GM23338 (cell line): Measurements from ENCODE around the gene RIPK4. TPM values are rescaled to one million over a fixed set of nuclear protein-coding genes. Genes with fewer than 3 reads are reported as not detected.

Source experiments
- ATAC-seq: fragments of 200-7000 bp; cut with Tn5 transposase; 3 replicates; pipeline ENCODE4 v1.9.1; 2020
- DNase-seq: peaks from one replicate; pipeline ENCODE4 v3.0.0-alpha.2; 2015; ENCODE audit warnings: low spot score
- H2AFZ ChIP-seq: fragments of 200-600 bp; sonication (generic); 2 replicates; pipeline ENCODE4 v1.8.0; 2016; ENCODE audit warnings: antibody characterized with exemption, mild to moderate bottlenecking, moderate library complexity
- H3F3A ChIP-seq: fragments of 200-600 bp; sonication (generic); replicated peaks from 2 replicates; pipeline ENCODE4 v1.8.0; 2017; ENCODE audit warnings: antibody characterized with exemption, mixed run types, low read depth
- H3K27ac ChIP-seq: fragments of 200-600 bp; sonication (generic); 2 replicates; pipeline ENCODE4 v1.6.1; 2016; ENCODE audit warnings: low read depth
- H3K27me3 ChIP-seq: fragments of 200-600 bp; sonication (generic); 2 replicates; pipeline ENCODE4 v1.8.0; 2016; ENCODE audit warnings: mild to moderate bottlenecking, mixed run types, moderate library complexity; ENCODE audit not compliant: insufficient read depth
- H3K36me3 ChIP-seq: fragments of 200-600 bp; sonication (generic); 2 replicates; pipeline ENCODE4 v1.8.0; 2016; ENCODE audit warnings: mild to moderate bottlenecking; ENCODE audit not compliant: insufficient read depth
- H3K4me1 ChIP-seq: fragments of 200-600 bp; sonication (generic); 2 replicates; pipeline ENCODE4 v1.8.0; 2016; ENCODE audit warnings: mild to moderate bottlenecking, moderate library complexity; ENCODE audit not compliant: insufficient read depth
- H3K4me2 ChIP-seq: fragments of 200-600 bp; sonication (generic); 2 replicates; pipeline ENCODE4 v1.7.1; 2017; ENCODE audit warnings: mixed run types
- H3K4me3 ChIP-seq: fragments of 200-600 bp; sonication (generic); 2 replicates; pipeline ENCODE4 v1.6.1; 2016; ENCODE audit warnings: mixed run types
- H3K79me2 ChIP-seq: fragments of 200-600 bp; sonication (generic); replicated peaks from 2 replicates; pipeline ENCODE4 v1.8.0; 2017; ENCODE audit warnings: mild to moderate bottlenecking; ENCODE audit not compliant: insufficient read depth
- H3K9me2 ChIP-seq: fragments of 200-600 bp; sonication (generic); 2 replicates; pipeline ENCODE4 v1.8.0; 2017; ENCODE audit not compliant: insufficient read depth
- H4K20me1 ChIP-seq: fragments of 200-600 bp; sonication (generic); replicated peaks from 2 replicates; pipeline ENCODE4 v1.8.0; 2017; ENCODE audit warnings: mild to moderate bottlenecking; ENCODE audit not compliant: insufficient read depth
- H3K27ac Mint-ChIP-seq: 2 replicates; pipeline ENCODE4 v1.8.0; 2020; ENCODE audit warnings: inconsistent platforms, mild to moderate bottlenecking, moderate library complexity, mixed read lengths
- H3K27me3 Mint-ChIP-seq: 3 replicates; pipeline ENCODE4 v1.8.0; 2022; ENCODE audit warnings: low read depth, mild to moderate bottlenecking, moderate library complexity, mixed read lengths, inconsistent platforms; ENCODE audit not compliant: insufficient read depth, poor library complexity
- H3K36me3 Mint-ChIP-seq: 3 replicates; pipeline ENCODE4 v1.8.0; 2021; ENCODE audit warnings: low read depth, mild to moderate bottlenecking, inconsistent platforms, moderate library complexity, mixed read lengths
- H3K4me1 Mint-ChIP-seq: 3 replicates; pipeline ENCODE4 v1.8.0; 2020; ENCODE audit warnings: mild to moderate bottlenecking, inconsistent platforms, mixed read lengths
- H3K4me3 Mint-ChIP-seq: 3 replicates; pipeline ENCODE4 v1.8.0; 2021; ENCODE audit warnings: moderate library complexity, mild to moderate bottlenecking, inconsistent platforms, mixed read lengths
- H3K9me3 Mint-ChIP-seq: 3 replicates; pipeline ENCODE4 v1.8.0; 2020; ENCODE audit warnings: moderate library complexity, mild to moderate bottlenecking, inconsistent platforms, mixed read lengths
- CREB1 ChIP-seq: fragments of 250-450 bp; sonication (Bioruptor Pico); IDR thresholded peaks from 2 replicates; pipeline ENCODE4 v1.5.0; 2020; ENCODE audit warnings: low read depth, mild to moderate bottlenecking, moderate library complexity
- EZH2 ChIP-seq: fragments of 200-600 bp; sonication (generic); IDR thresholded peaks from one replicate; pipeline ENCODE4 v1.8.0; 2017; ENCODE audit warnings: antibody characterized with exemption, mild to moderate bottlenecking, low read depth; ENCODE audit not compliant: unreplicated experiment
- NANOG ChIP-seq: IDR thresholded peaks from 2 replicates; pipeline ENCODE4 v1.6.1; 2016; ENCODE audit warnings: antibody characterized with exemption, borderline replicate concordance
- ZNF114 ChIP-seq: fragments of 250-450 bp; sonication (Bioruptor Pico); IDR thresholded peaks from 2 replicates; pipeline ENCODE4 v1.5.0; 2020; ENCODE audit warnings: mild to moderate bottlenecking, moderate library complexity
- polyA plus RNA-seq: library from polyadenylated mRNA; unstranded; fragments of >200 nt; fragmentation: Nextera tagmentation; extraction: Ambion mirVana; gene quantifications from 2 replicates; pipeline ENCODE4 v1.2.1, GENCODE V29; 2016
- total RNA-seq: library from RNA; depleted of rRNA; stranded (reverse); fragments of >200 nt; shearing (Covaris generic); gene quantifications from 2 replicates; pipeline ENCODE4 v1.2.3, GENCODE V29; 2014
- TF ChIP-seq, protein P1 (sequence below): IDR thresholded peaks from 2 replicates; pipeline ENCODE4 v1.6.1; 2016; ENCODE audit warnings: antibody characterized with exemption
- TF ChIP-seq, protein P2 (sequence below): fragments of 250-450 bp; sonication (Bioruptor Pico); IDR thresholded peaks from 2 replicates; pipeline ENCODE4 v1.5.0; 2020; ENCODE audit warnings: mild to moderate bottlenecking, moderate library complexity

RIPK4 gene
- total and polyA plus RNA-seq, 2 experiments from 2014 or later = 2.5 to 9.9 TPM

DNA sequence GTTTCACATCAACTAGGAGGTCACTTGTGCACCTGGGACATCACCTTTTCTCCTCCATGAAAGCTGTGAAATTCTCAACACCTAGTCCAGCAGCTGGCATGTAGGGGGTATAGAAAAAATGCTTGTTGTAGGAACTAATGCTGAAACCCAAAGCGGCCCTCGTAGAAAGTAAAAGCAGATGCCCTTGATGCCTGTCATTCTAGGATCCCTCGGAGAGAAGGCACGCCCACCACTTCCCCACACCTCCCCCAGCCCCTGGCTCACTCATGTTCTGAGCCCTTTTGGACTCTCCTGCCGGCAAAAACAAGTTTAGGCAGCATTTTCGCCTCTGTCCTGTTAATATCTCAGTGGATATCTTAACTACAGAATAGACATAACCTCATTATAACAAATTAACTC lies 36.5 kb downstream of the RIPK4 start:
- H3K9me3 Mint-ChIP-seq = no peaks in the 10 kb centered on the region
- Histone ChIP-seq H3K4me1 (no peaks in the 10 kb centered on the region; the same call in 1 of the 2 replicates), H4K20me1 (no peaks in the 10 kb centered on the region), H3K9me2 (no peaks in the 10 kb centered on the region), H3K27me3 (peaks cover 17% of the 10 kb centered on the region), H3K4me3 (no peak overlapping the region), H3K27ac (no peak overlapping the region), H3K4me2 (0 out of 2 replicates have a peak overlapping the region, but pooled peaks have one; percentile 8), H3K79me2 (no peaks in the 10 kb centered on the region), H2AFZ (no peak overlapping the region), H3F3A (no peaks in the 10 kb centered on the region), H3K36me3 (no peaks in the 10 kb centered on the region)
- ATAC-seq (no peak), DNase-seq (no peak)
- no peak overlapping the region; the same call in 2 of the 3 replicates for H3K4me3 Mint-ChIP-seq
- H3K27ac Mint-ChIP-seq = no peak overlapping the region
- H3K4me1 Mint-ChIP-seq = peaks cover 21% of the 10 kb centered on the region
- no peaks in the 10 kb centered on the region for H3K36me3 Mint-ChIP-seq
- TF ChIP-seq CREB1 (no peak), NANOG (no peak), ZNF114 (CRISPR knock-in tag) (no peak), EZH2 (no peak)
- TF ChIP-seq, protein P1, sequence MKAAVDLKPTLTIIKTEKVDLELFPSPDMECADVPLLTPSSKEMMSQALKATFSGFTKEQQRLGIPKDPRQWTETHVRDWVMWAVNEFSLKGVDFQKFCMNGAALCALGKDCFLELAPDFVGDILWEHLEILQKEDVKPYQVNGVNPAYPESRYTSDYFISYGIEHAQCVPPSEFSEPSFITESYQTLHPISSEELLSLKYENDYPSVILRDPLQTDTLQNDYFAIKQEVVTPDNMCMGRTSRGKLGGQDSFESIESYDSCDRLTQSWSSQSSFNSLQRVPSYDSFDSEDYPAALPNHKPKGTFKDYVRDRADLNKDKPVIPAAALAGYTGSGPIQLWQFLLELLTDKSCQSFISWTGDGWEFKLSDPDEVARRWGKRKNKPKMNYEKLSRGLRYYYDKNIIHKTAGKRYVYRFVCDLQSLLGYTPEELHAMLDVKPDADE = no peak
- TF ChIP-seq, protein P2, sequence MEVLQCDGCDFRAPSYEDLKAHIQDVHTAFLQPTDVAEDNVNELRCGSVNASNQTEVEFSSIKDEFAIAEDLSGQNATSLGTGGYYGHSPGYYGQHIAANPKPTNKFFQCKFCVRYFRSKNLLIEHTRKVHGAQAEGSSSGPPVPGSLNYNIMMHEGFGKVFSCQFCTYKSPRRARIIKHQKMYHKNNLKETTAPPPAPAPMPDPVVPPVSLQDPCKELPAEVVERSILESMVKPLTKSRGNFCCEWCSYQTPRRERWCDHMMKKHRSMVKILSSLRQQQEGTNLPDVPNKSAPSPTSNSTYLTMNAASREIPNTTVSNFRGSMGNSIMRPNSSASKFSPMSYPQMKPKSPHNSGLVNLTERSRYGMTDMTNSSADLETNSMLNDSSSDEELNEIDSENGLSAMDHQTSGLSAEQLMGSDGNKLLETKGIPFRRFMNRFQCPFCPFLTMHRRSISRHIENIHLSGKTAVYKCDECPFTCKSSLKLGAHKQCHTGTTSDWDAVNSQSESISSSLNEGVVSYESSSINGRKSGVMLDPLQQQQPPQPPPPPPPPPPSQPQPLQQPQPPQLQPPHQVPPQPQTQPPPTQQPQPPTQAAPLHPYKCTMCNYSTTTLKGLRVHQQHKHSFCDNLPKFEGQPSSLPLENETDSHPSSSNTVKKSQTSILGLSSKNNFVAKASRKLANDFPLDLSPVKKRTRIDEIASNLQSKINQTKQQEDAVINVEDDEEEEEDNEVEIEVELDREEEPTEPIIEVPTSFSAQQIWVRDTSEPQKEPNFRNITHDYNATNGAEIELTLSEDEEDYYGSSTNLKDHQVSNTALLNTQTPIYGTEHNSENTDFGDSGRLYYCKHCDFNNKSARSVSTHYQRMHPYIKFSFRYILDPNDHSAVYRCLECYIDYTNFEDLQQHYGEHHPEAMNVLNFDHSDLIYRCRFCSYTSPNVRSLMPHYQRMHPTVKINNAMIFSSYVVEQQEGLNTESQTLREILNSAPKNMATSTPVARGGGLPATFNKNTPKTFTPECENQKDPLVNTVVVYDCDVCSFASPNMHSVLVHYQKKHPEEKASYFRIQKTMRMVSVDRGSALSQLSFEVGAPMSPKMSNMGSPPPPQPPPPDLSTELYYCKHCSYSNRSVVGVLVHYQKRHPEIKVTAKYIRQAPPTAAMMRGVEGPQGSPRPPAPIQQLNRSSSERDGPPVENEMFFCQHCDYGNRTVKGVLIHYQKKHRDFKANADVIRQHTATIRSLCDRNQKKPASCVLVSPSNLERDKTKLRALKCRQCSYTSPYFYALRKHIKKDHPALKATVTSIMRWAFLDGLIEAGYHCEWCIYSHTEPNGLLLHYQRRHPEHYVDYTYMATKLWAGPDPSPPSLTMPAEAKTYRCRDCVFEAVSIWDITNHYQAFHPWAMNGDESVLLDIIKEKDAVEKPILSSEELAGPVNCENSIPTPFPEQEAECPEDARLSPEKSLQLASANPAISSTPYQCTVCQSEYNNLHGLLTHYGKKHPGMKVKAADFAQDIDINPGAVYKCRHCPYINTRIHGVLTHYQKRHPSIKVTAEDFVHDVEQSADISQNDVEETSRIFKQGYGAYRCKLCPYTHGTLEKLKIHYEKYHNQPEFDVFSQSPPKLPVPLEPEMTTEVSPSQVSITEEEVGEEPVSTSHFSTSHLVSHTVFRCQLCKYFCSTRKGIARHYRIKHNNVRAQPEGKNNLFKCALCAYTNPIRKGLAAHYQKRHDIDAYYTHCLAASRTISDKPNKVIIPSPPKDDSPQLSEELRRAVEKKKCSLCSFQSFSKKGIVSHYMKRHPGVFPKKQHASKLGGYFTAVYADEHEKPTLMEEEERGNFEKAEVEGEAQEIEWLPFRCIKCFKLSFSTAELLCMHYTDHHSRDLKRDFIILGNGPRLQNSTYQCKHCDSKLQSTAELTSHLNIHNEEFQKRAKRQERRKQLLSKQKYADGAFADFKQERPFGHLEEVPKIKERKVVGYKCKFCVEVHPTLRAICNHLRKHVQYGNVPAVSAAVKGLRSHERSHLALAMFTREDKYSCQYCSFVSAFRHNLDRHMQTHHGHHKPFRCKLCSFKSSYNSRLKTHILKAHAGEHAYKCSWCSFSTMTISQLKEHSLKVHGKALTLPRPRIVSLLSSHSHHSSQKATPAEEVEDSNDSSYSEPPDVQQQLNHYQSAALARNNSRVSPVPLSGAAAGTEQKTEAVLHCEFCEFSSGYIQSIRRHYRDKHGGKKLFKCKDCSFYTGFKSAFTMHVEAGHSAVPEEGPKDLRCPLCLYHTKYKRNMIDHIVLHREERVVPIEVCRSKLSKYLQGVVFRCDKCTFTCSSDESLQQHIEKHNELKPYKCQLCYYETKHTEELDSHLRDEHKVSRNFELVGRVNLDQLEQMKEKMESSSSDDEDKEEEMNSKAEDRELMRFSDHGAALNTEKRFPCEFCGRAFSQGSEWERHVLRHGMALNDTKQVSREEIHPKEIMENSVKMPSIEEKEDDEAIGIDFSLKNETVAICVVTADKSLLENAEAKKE (CRISPR knock-in tag) = no peak
- H3K27me3 Mint-ChIP-seq = peaks cover 27% of the 10 kb centered on the region
